A549 (cell line): ENCODE results near the gene EFCAB7. TPM values are rescaled to one million over a fixed set of nuclear protein-coding genes. Genes with fewer than 3 reads are reported as not detected.

Source experiments
- ATAC-seq, 2 experiments: fragments of 200-7000 bp in 1 of 2; fragments of >200 bp in 1 of 2; cut with Nextera tagmentation in 1 of 2; cut with Tn5 transposase in 1 of 2; 3 replicates each; pipeline versions ENCODE4 v1.8.0 to v1.9.1; 2018 to 2020; ENCODE audit warnings: mild to moderate bottlenecking in 1 of 2, moderate library complexity in 1 of 2
- CTCF ChIA-PET: fragments of 300-600 bp; sonication (Branson Sonifier 250); formaldehyde crosslinking; extraction: SDS; loops from one replicate; lab custom pipeline; 2021; ENCODE audit warnings: antibody characterized with exemption, inconsistent platforms; lab: Yijun Ruan, JAX
- POLR2A ChIA-PET: fragments of 350-600 bp; formaldehyde crosslinking; extraction: SDS; loops from one replicate; lab custom pipeline; 2021; ENCODE audit warnings: antibody characterized with exemption, inconsistent platforms; lab: Yijun Ruan, JAX
- DNase-seq, 2 experiments: peaks; one replicate each; pipeline versions ENCODE4 v3.0.0 to v3.0.0-alpha.2; 2011 to 2016; ENCODE audit warnings: low read depth in 1 of 2, low spot score in 1 of 2
- FAIRE-seq: peaks from 2 replicates; lab custom pipeline; 2011; peaks lifted over from hg19 to GRCh38; lab: Jason Lieb, UNC
- H3K27ac ChIP-seq, 2 experiments: fragments of >200 bp; sonication (Bioruptor Twin); formaldehyde crosslinking; 3 replicates each; pipeline ENCODE4 v1.5.1; 2016 to 2017
- H3K4me1 ChIP-seq: fragments of >200 bp; sonication (Bioruptor Twin); formaldehyde crosslinking; 3 replicates; pipeline ENCODE4 v1.6.1; 2016
- H3K4me2 ChIP-seq: fragments of >200 bp; sonication (Bioruptor Twin); formaldehyde crosslinking; 3 replicates; pipeline ENCODE4 v1.6.1; 2016
- H3K4me3 ChIP-seq: fragments of >200 bp; sonication (Bioruptor Twin); formaldehyde crosslinking; 3 replicates; pipeline ENCODE4 v1.5.1; 2016
- H3K9me3 ChIP-seq: fragments of >200 bp; sonication (Bioruptor Twin); formaldehyde crosslinking; 3 replicates; pipeline ENCODE4 v1.6.1; 2016
- BHLHE40 ChIP-seq: IDR thresholded peaks from 2 replicates; pipeline ENCODE4 v1.6.1; 2012; ENCODE audit warnings: low read depth, low read length, inconsistent platforms
- CHD2 ChIP-seq: fragments of 150-350 bp; IDR thresholded peaks from 2 replicates; pipeline ENCODE4 v1.6.1; 2014; ENCODE audit warnings: low read length; ENCODE audit not compliant: partially characterized antibody
- CHD4 ChIP-seq: fragments of 200-600 bp; sonication (generic); IDR thresholded peaks from 2 replicates; pipeline ENCODE4 v1.6.1; 2016; ENCODE audit warnings: antibody characterized with exemption, mild to moderate bottlenecking, borderline replicate concordance
- E2F6 ChIP-seq: IDR thresholded peaks from 2 replicates; pipeline ENCODE4 v1.6.1; 2012; ENCODE audit warnings: low read depth, borderline replicate concordance
- ELK1 ChIP-seq: fragments of 150-350 bp; IDR thresholded peaks from 2 replicates; pipeline ENCODE4 v1.6.1; 2014; ENCODE audit warnings: low read depth, mild to moderate bottlenecking, low read length
- FOSB ChIP-seq: fragments of 250-450 bp; sonication (Bioruptor Pico); IDR thresholded peaks from 2 replicates; pipeline ENCODE4 v1.5.0; 2020; ENCODE audit warnings: mild to moderate bottlenecking, moderate library complexity
- FOSL2 ChIP-seq, 2 experiments: fragments of 450-650 bp in 1 of 2; fragments of >200 bp in 1 of 2; sonication (Bioruptor Twin) in 1 of 2; formaldehyde crosslinking; IDR thresholded peaks; 2 replicates each; pipeline versions ENCODE4 v1.5.0 to v1.6.1; 2016 to 2020; ENCODE audit warnings: mild to moderate bottlenecking in 1 of 2, moderate library complexity in 1 of 2
- HEYL ChIP-seq: fragments of 250-450 bp; sonication (Bioruptor Pico); IDR thresholded peaks from 2 replicates; pipeline ENCODE4 v1.8.0; 2021; ENCODE audit warnings: mild to moderate bottlenecking, moderate library complexity
- HOXA7 ChIP-seq: fragments of 250-450 bp; sonication (Bioruptor Pico); IDR thresholded peaks from 2 replicates; pipeline ENCODE4 v1.5.0; 2020; ENCODE audit warnings: mild to moderate bottlenecking, moderate library complexity
- HOXB5 ChIP-seq: fragments of 250-450 bp; sonication (Bioruptor Pico); IDR thresholded peaks from 2 replicates; pipeline ENCODE4 v1.5.0; 2020; ENCODE audit warnings: mild to moderate bottlenecking, moderate library complexity
- JUNB ChIP-seq: fragments of >200 bp; sonication (Bioruptor Twin); formaldehyde crosslinking; IDR thresholded peaks from 2 replicates; pipeline ENCODE4 v1.6.1; 2016
- KDM1A ChIP-seq: fragments of 200-600 bp; sonication (generic); IDR thresholded peaks from 2 replicates; pipeline ENCODE4 v1.6.1; 2016; ENCODE audit warnings: low read depth, mild to moderate bottlenecking
- KDM5A ChIP-seq: fragments of 200-600 bp; sonication (generic); IDR thresholded peaks from 2 replicates; pipeline ENCODE4 v1.6.1; 2016; ENCODE audit warnings: antibody characterized with exemption, mild to moderate bottlenecking
- MAFK ChIP-seq: fragments of 450-650 bp; IDR thresholded peaks from 2 replicates; pipeline ENCODE4 v1.6.1; 2014; ENCODE audit not compliant: partially characterized antibody
- NFE2L2 ChIP-seq: fragments of 150-350 bp; conservative IDR thresholded peaks from 2 replicates; pipeline ENCODE4 v1.6.1; 2014; ENCODE audit warnings: low read length
- POLR2AphosphoS2 ChIP-seq: conservative IDR thresholded peaks from 2 replicates; pipeline ENCODE4 v1.6.1; 2012; ENCODE audit warnings: low read length, improper control_type of control experiment, inconsistent platforms
- RAD21 ChIP-seq, 2 experiments: fragments of >200 bp in 1 of 2; sonication (Bioruptor Twin) in 1 of 2; formaldehyde crosslinking in 1 of 2; IDR thresholded peaks in 1 of 2; conservative IDR thresholded peaks in 1 of 2; 2 replicates in 1 of 2; 3 replicates in 1 of 2; pipeline ENCODE4 v1.6.1; 2012 to 2018; ENCODE audit warnings: inconsistent platforms in 1 of 2
- RARB ChIP-seq: fragments of 250-450 bp; sonication (Bioruptor Pico); IDR thresholded peaks from 2 replicates; pipeline ENCODE4 v1.8.0; 2021; ENCODE audit warnings: mild to moderate bottlenecking, moderate library complexity
- RCOR1 ChIP-seq: fragments of 150-350 bp; IDR thresholded peaks from 2 replicates; pipeline ENCODE4 v1.6.1; 2014; ENCODE audit warnings: antibody characterized with exemption, low read length, low read depth
- SMC3 ChIP-seq: fragments of >200 bp; sonication (Bioruptor Twin); formaldehyde crosslinking; IDR thresholded peaks from 3 replicates; pipeline ENCODE4 v1.6.1; 2018; ENCODE audit warnings: inconsistent platforms
- TFCP2L1 ChIP-seq: fragments of 250-450 bp; sonication (Bioruptor Pico); IDR thresholded peaks from 2 replicates; pipeline ENCODE4 v1.5.0; 2021; ENCODE audit warnings: mild to moderate bottlenecking
- TP53 ChIP-seq: fragments of 250-450 bp; sonication (Bioruptor Pico); IDR thresholded peaks from 2 replicates; pipeline ENCODE4 v1.5.0; 2021; ENCODE audit warnings: mild to moderate bottlenecking, moderate library complexity
- ZC3H11A ChIP-seq: fragments of 450-650 bp; IDR thresholded peaks from 2 replicates; pipeline ENCODE4 v1.6.1; 2014; ENCODE audit warnings: antibody characterized with exemption, mild to moderate bottlenecking
- ZSCAN20 ChIP-seq: fragments of 250-450 bp; sonication (Bioruptor Pico); IDR thresholded peaks from 2 replicates; pipeline ENCODE4 v1.8.0; 2022; ENCODE audit warnings: mild to moderate bottlenecking, moderate library complexity
- WGBS: methylation state at CpG from one replicate; pipeline ENCODE4 v1.1.6; 2017; ENCODE audit errors: missing lambda C conversion rate; 5-methylcytosine and 5-hydroxymethylcytosine counted together
- polyA plus RNA-seq, 4 experiments: library from polyadenylated mRNA; depleted of rRNA in 3 of 4; stranded (reverse); fragments of >200 nt; fragmentation: RNase III in 1 of 4; extraction: RNeasy Plus Mini Kit Qiagen cat#74134 plus additional on column Dnase treatment in 1 of 4; gene quantifications; 2 replicates in 3 of 4; 3 replicates in 1 of 4; pipeline ENCODE4 v1.2.3, GENCODE V29; 2011 to 2017
- TF ChIP-seq, protein P1 (sequence below): fragments of 450-650 bp; IDR thresholded peaks from 2 replicates; pipeline ENCODE4 v1.6.1; 2014; ENCODE audit warnings: antibody characterized with exemption

EFCAB7 gene
- polyA plus RNA-seq, 2 of the 4 experiments (the other 2 are of a cell fraction): 4.6 to 5.6 TPM

GRCh38 chr1:63506782-63507181 is 16.5 kb upstream of the EFCAB7 start:
- FAIRE-seq (no peak), DNase-seq (no peak), ATAC-seq (no peak)
- TF ChIP-seq FOSB (CRISPR knock-in tag) (no peak), ZC3H11A (no peak), CHD2 (no peak), ZSCAN20 (CRISPR knock-in tag) (no peak), KDM5A (no peak), RCOR1 (no peak), HOXB5 (CRISPR knock-in tag) (no peak), BHLHE40 (no peak), KDM1A (no peak), MAFK (no peak), POLR2AphosphoS2 (no peak), E2F6 (no peak)
- TF ChIP-seq, protein P1, sequence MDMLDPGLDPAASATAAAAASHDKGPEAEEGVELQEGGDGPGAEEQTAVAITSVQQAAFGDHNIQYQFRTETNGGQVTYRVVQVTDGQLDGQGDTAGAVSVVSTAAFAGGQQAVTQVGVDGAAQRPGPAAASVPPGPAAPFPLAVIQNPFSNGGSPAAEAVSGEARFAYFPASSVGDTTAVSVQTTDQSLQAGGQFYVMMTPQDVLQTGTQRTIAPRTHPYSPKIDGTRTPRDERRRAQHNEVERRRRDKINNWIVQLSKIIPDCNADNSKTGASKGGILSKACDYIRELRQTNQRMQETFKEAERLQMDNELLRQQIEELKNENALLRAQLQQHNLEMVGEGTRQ: no peak
- ChIA-PET CTCF (interaction anchor here (1.0 kb wide), 1 partner anchor 31 kb away, joined by 3 read pairs; no protein-coding TSS in a partner anchor), POLR2A (no interaction called here)
- Histone ChIP-seq H3K4me1 (no peaks in the 10 kb centered on the region), H3K27ac (no peak overlapping the region), H3K4me3 (no peak overlapping the region), H3K4me2 (no peak overlapping the region), H3K9me3 (no peaks in the 10 kb centered on the region)

- no peak for TF ChIP-seq CHD4
- POLR2A ChIA-PET: no interaction called here
These were observed 13.6 kb upstream of the EFCAB7 start for GRCh38 chr1:63509718-63510117.

DNA sequence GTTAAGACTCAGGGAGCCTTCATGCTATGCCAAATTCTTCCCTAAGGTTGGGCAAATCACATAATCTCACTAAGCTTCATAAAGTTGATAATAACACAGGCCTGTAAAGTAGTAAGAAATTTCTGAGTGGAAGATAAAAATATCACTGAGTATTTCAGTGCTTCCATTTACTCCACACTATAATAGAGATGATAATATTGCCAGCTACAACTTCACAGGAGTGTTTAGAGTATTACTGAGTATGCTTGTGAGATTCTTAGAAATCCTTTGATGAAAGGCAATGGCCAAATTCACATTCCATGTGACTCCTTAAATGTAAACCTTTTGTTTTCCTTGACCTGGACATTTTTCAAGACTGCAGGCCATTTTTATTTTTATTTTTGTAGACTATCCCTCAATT is 10.7 kb upstream of the EFCAB7 start:
- ATAC-seq (no peak), DNase-seq (no peak), FAIRE-seq (no peak)
- no peaks in the 10 kb centered on the region for H3K4me1 ChIP-seq
- ChIA-PET POLR2A (no interaction called here), CTCF (no interaction called here)
- H3K4me2 ChIP-seq: no peak overlapping the region
- no peak for TF ChIP-seq TFCP2L1
- no peak for TF ChIP-seq JUNB
- TF ChIP-seq HEYL: no peak
- no peak for TF ChIP-seq E2F6
- H3K27ac ChIP-seq: no peak overlapping the region
- H3K9me3 ChIP-seq: 0 out of 3 replicates have a peak, but pooled peaks cover 5% of the 10 kb centered on the region
- H3K4me3 ChIP-seq: no peak overlapping the region

More at GRCh38 chr1:63509718-63510117, 13.6 kb upstream of the EFCAB7 start:
- FAIRE-seq (no peak), ATAC-seq (no peak), DNase-seq (no peak)
- Histone ChIP-seq H3K9me3 (0 out of 3 replicates have a peak, but pooled peaks cover 5% of the 10 kb centered on the region), H3K4me3 (no peak overlapping the region), H3K4me1 (no peaks in the 10 kb centered on the region), H3K27ac (no peak overlapping the region), H3K4me2 (no peak overlapping the region)
- CTCF ChIA-PET: no interaction called here
- WGBS: 87% methylated on average over 10 of the region's 10 CpGs

GRCh38 chr1:63516629-63517028 is 6.7 kb upstream of the EFCAB7 start:
- 0 out of 3 replicates have a peak, but pooled peaks cover 5% of the 10 kb centered on the region for H3K9me3 ChIP-seq
- no peak for TF ChIP-seq SMC3
- no peak for TF ChIP-seq NFE2L2
- no peak for TF ChIP-seq RAD21 (conservative IDR thresholded peaks at IDR 0.05 in 1 of 2, IDR thresholded peaks at IDR 0.05 in 1 of 2)
- no peak for TF ChIP-seq HOXA7
- TF ChIP-seq FOSB (CRISPR knock-in tag): no peak
- TF ChIP-seq TP53 (CRISPR knock-in tag): no peak
- TF ChIP-seq FOSL2 (IDR thresholded peaks at IDR 0.05): no peak
- TF ChIP-seq FOSL2 (CRISPR knock-in tag; IDR thresholded peaks at IDR 0.05): no peak
- no peak for TF ChIP-seq ELK1
- TF ChIP-seq RARB (CRISPR knock-in tag): no peak
- H3K4me3 ChIP-seq: no peak overlapping the region
- ChIA-PET CTCF (interaction anchor here (0.7 kb wide), 1 partner anchor 21 kb away, joined by 5 read pairs; no protein-coding TSS in a partner anchor), POLR2A (no interaction called here)
- no peak overlapping the region for H3K4me2 ChIP-seq
- no peak for FAIRE-seq
- no peak overlapping the region for H3K27ac ChIP-seq
- WGBS: 84% methylated on average over 2 of the region's 2 CpGs
- no peak for DNase-seq
- ATAC-seq: no peak
- peaks cover 2% of the 10 kb centered on the region; the same call in 1 of the 3 replicates for H3K4me1 ChIP-seq
